ENCODE results near the gene LRP1B.

GRCh38 chr2:140603416-140603815, 1527.4 kb downstream of the LRP1B start:
- TF ChIP-seq CTCF (IDR thresholded peaks at IDR 0.05): no peak
- no peak for TF ChIP-seq POLR2A (IDR thresholded peaks at IDR 0.05)

Data from Peyer's patch (tissue), 4 donors.